GM19193 (cell line): Measurements from ENCODE around the gene PTPRT.

ENCODE experiments used
- POLR2A ChIP-seq: IDR thresholded peaks from 4 replicates; pipeline ENCODE4 v1.6.1; 2011; ENCODE audit not compliant: insufficient read depth, insufficient read length; ENCODE audit errors: extremely low read depth

The PTPRT gene

DNA sequence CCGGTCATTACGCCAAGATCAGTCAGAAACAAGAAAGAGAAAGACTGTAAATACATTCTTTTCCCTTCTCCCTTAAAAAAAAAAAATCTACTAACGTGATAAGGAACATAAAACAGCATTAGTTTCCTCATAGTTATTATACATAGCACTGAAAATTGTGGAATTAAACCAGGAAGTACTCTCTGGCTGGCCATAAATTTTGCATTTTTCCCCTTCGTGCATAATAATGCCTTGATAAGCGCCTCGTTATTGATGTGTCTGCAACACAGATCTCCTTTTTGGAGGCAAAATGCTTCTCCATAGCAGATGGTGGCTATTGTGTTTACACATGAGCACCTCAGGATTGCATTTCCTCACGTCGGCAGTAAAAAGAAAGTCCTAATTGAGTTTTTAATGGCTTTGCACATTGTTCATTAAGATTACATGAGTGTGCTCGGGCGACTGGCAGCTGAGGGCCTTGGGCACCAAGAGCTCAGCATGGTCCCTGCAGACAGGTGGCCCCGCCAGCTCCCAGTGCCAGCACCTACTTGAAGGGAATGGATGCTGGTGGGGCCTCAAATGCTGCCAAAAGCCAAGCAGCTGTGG lies 394.5 kb downstream of the PTPRT start:
- no peak for TF ChIP-seq POLR2A

DNA sequence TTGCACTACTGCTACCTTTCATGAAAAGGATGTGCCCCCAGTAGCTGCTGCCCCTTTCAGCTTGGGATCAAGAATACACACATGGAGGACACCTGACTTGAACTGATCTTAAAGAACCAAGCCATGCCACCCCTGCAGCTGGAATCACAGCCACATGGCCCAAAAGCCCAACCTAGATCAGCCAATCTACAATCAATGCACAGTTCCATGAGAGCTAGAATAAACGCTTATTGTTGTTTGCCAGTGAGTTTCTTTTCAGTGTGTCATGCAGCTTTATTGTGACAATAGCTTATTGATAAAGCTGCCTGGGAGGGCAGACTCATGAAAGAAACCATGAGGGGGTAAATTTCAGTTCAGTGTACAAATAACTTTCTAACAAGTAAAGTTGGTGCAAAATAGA lies 397.7 kb downstream of the PTPRT start:
- TF ChIP-seq POLR2A, result no peak

DNA sequence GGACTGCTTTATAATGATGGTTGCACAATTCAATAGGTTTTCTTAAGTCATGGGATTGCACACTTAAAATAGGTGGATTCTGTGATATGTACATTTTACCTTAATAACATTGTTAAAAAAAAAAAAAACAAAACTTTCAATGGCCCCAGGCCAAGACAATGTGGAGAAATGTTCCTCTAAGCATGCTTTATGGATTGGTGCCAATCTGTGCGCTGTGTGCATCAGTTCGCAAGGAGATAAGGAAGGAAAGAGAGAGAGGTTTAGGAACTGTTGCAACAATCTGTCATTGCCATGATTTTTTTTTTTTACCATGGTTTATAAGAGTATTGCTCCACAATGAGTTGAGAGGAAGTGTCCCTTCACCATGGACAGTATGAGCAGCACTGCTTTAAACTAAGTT lies 399.6 kb downstream of the PTPRT start:
- TF ChIP-seq POLR2A, result no peak

DNA sequence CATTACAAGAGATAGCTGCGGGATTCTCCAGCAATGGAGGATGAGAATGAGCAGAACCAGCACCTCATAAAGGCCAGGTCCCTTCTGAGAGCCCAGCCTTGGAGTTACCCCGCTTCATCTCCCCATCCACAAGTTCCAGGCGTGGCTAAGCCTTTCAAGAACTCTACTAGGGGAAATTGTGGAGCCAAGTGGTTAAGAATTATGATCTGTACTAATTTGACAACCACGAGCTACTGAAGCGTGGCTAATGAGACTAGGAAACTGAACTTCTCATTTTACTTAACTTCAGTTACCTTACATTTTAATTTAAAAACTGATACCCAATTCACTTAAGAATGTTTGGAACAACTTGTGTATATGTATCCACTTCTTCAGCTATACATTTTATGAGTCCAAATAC lies 401.0 kb downstream of the PTPRT start:
- no peak for TF ChIP-seq POLR2A

DNA sequence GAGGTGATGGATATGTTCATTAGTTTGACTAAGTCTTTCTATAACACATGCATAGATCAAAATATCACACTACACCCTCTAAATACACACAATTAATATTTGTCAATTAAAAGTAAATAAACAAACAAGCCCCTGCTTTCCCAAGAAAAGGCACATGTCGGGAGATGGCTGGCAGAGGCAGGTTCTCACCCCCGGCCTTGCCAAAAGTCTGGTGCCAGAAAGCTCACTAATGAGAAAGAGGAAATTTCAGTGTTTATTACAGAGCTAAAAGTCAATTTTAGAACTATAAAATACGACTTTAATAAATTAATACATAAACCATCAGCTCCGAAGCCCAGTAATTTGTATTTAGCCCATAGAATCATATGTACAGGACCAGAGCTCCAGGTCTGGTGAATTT lies 404.7 kb downstream of the PTPRT start:
- no peak for TF ChIP-seq POLR2A

DNA sequence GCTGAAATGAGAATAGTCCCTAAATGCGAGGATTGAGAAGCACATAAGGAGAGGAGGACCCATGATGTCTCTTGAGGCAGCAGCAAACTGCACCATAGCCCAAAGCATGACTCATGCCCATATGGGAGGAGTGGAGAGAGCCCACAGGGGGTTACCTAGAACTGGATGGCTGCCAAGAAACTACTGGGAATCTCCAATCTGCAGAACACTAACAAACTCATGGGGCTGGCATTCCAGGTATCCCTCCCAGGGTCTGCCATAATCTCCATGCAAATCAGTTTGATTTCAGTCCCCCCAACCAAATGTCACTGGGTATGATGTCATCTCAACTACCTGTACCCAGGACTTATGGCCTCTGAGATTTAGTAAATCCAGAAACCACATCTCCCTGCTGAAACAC lies 410.5 kb downstream of the PTPRT start:
- TF ChIP-seq POLR2A, result no peak

DNA sequence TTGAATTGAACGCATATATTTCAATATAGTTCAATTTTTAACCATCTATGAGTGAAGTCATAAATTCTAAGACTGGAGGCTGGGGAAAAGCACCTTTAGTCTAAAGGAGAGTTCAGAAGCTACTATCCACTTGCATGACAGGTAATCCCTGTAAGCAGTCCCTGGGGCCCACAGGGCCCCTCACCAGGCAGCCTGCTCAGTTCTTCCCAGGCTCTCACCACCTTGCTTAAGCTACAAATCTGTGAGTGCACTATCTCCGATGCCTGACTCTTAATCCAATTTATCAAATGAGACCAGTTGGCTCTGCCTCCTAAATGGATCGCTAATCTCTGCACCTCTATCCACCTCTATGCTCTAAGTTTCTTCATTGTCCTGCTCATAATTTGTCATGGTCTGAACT lies 413.8 kb downstream of the PTPRT start:
- no peak for TF ChIP-seq POLR2A

DNA sequence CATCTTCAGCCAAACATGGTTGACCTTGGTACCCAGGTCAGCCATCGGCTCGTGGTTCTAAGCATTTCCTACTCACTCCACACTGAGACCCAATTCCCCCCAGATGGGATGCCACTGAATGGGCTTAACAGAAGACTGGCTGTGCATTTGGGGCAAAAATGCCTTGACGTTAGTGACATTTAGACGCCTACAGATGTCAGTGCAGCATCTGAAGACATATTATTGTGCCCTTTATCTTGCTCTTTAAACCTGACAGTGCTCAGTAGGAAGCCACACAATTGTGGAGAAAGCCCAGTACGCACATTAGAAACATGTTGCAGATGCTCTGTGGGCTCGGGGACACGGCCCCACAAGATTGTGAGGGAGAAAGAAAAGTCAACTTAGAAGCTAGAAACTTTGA lies 414.7 kb downstream of the PTPRT start:
- TF ChIP-seq POLR2A, result no peak

DNA sequence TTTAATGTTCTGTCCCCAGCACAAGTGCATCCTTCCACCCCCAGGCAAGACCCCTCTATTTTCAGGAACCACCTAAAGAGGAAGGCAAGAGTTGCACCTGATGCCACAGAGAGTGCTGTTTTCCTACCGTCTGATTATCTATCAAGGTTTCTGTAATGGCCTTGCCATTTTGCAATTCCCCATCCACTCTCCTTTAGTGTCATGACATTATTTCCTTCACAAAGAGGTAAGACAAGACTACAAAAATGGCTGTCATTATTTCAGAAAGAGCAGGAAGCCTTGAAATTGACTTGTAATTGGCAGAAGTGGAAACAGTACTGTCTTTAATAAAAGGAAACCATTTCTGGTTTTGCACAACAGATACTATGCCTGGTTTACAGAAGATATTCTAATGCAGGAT lies 426.7 kb downstream of the PTPRT start:
- TF ChIP-seq POLR2A, result no peak

DNA sequence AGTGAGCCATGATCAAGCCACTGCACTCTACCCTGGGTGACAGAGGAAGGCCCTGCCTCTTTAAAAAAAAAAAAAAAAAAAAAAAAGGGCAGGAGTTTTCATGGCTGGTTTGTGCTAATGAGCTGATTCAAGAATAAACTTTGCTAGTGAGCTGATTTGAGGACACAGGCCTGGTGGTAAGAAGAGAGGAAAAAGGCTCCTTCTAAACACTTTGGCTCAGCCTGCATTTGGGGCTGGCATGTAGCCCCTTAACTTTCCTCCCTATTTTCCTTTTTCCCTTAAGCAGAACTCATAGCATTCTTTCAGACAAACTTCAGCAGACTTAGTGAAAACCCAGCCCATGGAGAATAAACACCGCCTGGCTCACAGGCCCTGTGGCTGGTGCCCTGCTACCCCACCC lies 432.7 kb downstream of the PTPRT start:
- TF ChIP-seq POLR2A, result no peak

DNA sequence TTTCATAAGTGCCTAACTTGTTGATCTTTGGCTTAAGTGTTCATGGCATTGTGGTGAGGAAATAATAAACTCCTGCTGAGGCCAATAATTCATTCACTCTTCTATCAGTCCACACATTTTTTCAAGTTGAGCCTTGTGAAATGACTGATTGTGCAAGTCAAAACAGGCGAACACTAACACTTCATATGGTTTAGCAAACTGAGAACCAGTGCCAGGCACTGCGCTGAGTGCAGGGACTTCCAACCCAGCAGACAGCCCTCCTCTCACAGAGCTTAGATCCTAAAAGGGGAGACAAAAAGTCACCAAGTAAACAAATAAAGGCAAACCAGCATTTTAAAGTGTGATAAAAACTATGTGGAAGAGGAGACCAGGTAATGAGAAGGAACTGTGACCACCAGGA lies 435.0 kb downstream of the PTPRT start:
- no peak for TF ChIP-seq POLR2A

DNA sequence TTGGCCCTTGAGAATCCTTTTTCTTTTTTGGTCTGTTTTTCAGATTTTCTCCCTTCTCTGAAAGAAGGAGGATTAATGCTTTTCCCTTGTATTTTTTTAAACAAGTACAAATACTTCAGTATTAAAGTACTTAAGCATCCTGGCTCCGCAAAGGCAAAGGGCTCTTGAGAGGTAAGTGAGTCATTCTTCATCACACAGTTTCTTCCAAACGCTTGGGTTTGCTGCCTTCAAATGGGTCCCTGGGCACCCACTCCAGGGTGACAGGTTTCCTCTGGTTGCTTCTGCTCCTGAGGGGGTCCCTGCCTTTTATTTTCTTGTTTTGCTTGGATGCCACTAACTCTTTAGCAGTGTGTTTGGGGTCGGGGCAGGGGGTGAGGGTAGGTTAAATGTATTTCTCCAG lies 437.1 kb downstream of the PTPRT start:
- no peak for TF ChIP-seq POLR2A

DNA sequence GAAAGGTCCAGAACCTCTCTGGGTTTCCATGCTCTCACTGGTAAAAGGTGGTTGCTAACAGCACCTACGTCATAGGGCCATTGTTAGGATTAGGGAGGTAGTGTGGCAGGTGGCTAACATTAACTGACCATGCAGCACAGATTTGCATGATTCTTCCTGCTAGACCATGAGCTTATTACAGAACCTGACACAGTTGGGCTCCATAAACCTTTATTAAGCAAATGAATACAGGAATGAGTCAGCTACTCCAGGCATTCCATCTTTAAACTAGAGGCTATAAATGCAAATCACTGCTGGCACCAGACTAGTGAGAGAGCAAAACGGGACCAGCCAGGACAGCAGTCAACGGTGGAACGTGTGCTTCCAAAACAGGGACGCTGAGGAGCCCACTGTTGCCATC lies 440.1 kb downstream of the PTPRT start:
- no peak for TF ChIP-seq POLR2A

DNA sequence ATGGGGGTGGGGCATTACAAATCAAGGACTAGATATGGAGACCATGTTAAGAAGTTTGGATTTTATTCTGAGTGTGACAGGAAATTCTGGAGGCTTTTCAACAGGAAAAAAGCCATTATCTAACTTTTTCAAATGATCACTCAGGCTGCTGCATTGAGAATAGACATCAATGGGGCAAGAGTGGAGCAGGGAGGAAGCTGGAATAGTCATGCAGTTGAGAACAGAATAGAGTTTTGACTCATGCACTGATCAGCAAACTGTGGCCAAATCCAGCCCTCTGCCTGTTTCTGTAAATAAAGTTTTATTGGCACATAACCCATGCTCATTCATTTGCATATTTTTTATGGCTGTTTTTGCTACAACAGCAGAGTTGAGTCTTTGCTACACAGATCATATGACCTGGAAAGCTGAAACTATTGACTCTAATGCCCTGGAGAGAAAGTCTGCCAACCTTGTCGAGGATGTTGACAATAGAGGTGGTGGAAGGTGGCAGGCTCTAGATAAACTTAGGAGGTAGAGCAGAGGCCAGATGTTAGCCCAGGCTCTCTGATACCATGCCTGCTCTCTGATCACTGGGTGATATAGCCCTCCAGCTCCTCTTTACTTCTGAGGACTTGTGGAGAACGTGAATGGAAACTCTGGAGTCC lies 441.8 kb downstream of the PTPRT start:
- TF ChIP-seq POLR2A, result no peak

DNA sequence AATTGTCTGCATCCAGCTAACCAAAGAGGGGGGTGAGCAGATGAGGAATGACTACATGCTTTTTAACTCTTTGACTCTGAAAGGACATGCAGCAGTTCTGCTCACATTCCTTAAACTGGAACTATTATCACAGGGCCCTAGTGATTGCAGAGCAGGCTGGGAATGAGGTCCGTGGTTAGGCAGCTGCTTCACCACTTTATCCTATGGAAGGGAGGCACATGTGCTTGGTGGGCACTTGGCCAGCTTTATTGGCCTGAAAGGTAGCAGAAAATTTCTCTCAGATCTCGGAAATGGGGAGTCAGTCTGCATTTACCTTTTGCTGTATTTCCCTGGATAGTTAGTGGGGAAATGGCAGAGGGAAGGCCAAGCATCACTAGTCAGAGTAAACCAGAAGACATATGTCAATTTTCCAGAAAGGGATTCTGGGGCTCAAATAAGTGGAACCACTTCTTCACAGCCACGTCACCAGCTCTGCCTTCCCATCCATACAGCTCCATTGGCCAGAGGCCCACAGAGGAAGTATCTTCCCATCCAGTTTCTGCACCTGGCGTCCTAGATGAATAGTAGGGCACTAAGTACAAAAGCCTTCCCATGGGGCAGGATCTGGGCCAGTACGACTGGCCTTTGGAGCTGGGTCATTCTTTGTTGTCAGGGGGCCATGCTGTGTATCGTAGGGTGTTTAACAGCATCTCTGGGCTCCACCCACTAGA lies 444.8 kb downstream of the PTPRT start:
- TF ChIP-seq POLR2A, result no peak

DNA sequence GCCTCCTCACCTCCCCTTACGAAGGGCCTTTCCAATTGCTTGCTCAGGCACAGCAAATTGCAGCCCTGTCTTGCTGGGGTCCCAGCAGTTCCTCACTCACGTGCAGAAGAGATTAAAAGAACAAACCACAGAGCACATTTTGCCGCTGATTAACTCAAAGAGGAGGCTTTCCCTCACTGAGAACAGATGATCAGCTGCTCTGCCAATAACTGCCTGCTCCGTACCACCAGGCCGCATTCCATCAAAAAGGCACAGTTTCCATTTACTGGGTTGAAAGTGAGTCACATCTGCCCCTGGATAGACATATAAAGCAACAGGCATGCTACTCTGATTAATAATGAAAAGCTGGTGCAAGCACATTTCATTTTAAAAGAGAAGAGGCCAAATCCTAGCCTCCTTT lies 446.8 kb downstream of the PTPRT start:
- TF ChIP-seq POLR2A, result no peak
